K562 (cell line): Measurements from ENCODE around the gene RALGPS1. TPM values are rescaled to one million over a fixed set of nuclear protein-coding genes. Genes with fewer than 3 reads are reported as not detected.

Experiments used
- HDAC1 ChIP-seq, 2 experiments: fragments of 450-650 bp; IDR thresholded peaks; 2 replicates each; pipeline ENCODE4 v1.6.1; 2016 to 2017; ENCODE audit warnings: inconsistent platforms in 1 of 2, mild to moderate bottlenecking in 1 of 2, moderate library complexity in 1 of 2
- HEY1 ChIP-seq: fragments of 250-450 bp; sonication (Bioruptor Pico); IDR thresholded peaks from 2 replicates; pipeline ENCODE4 v1.5.0; 2020; ENCODE audit warnings: mild to moderate bottlenecking, moderate library complexity, borderline replicate concordance
- MCM7 ChIP-seq, 2 experiments: fragments of 450-650 bp; IDR thresholded peaks; 2 replicates each; pipeline ENCODE4 v1.6.1; 2016 to 2018
- PCBP1 ChIP-seq: fragments of 200-400 bp; formaldehyde crosslinking; IDR thresholded peaks from 2 replicates; pipeline ENCODE4 v1.6.1; 2018; ENCODE audit warnings: mild to moderate bottlenecking, low read depth, low read length; ENCODE audit not compliant: poor library complexity, severe bottlenecking
- PHF8 ChIP-seq: fragments of 200-600 bp; sonication (generic); IDR thresholded peaks from 2 replicates; pipeline ENCODE4 v1.6.1; 2012; ENCODE audit warnings: mixed run types, mild to moderate bottlenecking, inconsistent platforms, low read length, moderate library complexity, borderline replicate concordance
- PTTG1 ChIP-seq: fragments of 450-650 bp; IDR thresholded peaks from 2 replicates; pipeline ENCODE4 v1.6.1; 2016; ENCODE audit warnings: low read depth, mild to moderate bottlenecking, missing genetic modification characterization, missing compliant biosample characterization
- TAF9B ChIP-seq: fragments of 450-650 bp; IDR thresholded peaks from 2 replicates; pipeline ENCODE4 v1.6.1; 2018; ENCODE audit warnings: mild to moderate bottlenecking; ENCODE audit not compliant: partially characterized antibody
- TAL1 ChIP-seq: fragments of 450-650 bp; IDR thresholded peaks from 2 replicates; pipeline ENCODE4 v1.6.1; 2016; ENCODE audit warnings: mild to moderate bottlenecking
- ZEB2 ChIP-seq: fragments of 450-650 bp; IDR thresholded peaks from 2 replicates; pipeline ENCODE4 v1.6.1; 2016
- ZNF121 ChIP-seq: sonication (generic); formaldehyde crosslinking; conservative IDR thresholded peaks from 2 replicates; pipeline ENCODE4 v1.8.0; 2022; ENCODE audit warnings: missing genetic modification reagents
- ZNF217 ChIP-seq: sonication (generic); formaldehyde crosslinking; IDR thresholded peaks from 2 replicates; pipeline ENCODE4 v1.8.0; 2022; ENCODE audit warnings: mild to moderate bottlenecking, missing genetic modification reagents
- ZNF444 ChIP-seq: fragments of 250-450 bp; sonication (Bioruptor Pico); IDR thresholded peaks from 2 replicates; pipeline ENCODE4 v1.4.0; 2020; ENCODE audit warnings: mild to moderate bottlenecking, moderate library complexity
- ZNF57 ChIP-seq: fragments of 450-650 bp; formaldehyde crosslinking; IDR thresholded peaks from 2 replicates; pipeline ENCODE4 v1.4.0; 2020; ENCODE audit warnings: mild to moderate bottlenecking, moderate library complexity
- polyA plus RNA-seq, 8 experiments: library from polyadenylated mRNA; depleted of rRNA in 4 of 8; stranded (reverse) in 5 of 8; unstranded in 3 of 8; fragments of >200 nt; fragmentation: Nextera tagmentation in 2 of 8; fragmentation: Illumina TruSeq in 1 of 8; extraction: Ambion mirVana in 2 of 8; extraction: Trizol in 1 of 8; gene quantifications; 2 replicates each; pipeline versions ENCODE4 v1.2.1 to v1.2.3, GENCODE V29; 2011 to 2014; ENCODE audit warnings: inconsistent platforms in 1 of 8, missing spikeins in 1 of 8
- total RNA-seq, 7 experiments: library from RNA; depleted of rRNA in 6 of 7; stranded (reverse); fragments of >200 nt in 6 of 7; fragmentation: Illumina TruSeq in 2 of 7; extraction: Trizol in 2 of 7; gene quantifications; 2 replicates each; pipeline versions ENCODE4 v1.2.1 to v1.2.3, GENCODE V29; 2011 to 2021; ENCODE audit warnings: low replicate concordance in 1 of 7
- TF ChIP-seq, protein P1 (sequence below): fragments of 250-450 bp; sonication (Bioruptor Pico); IDR thresholded peaks from 2 replicates; pipeline ENCODE4 v1.8.0; 2022; ENCODE audit warnings: inconsistent platforms
- TF ChIP-seq, protein P2 (sequence below), 2 experiments: fragments of 450-650 bp in 1 of 2; sonication (generic) in 1 of 2; formaldehyde crosslinking in 1 of 2; IDR thresholded peaks; 2 replicates each; pipeline versions ENCODE4 v1.7.1 to v1.9.0; 2016 to 2022; ENCODE audit warnings: inconsistent platforms in 1 of 2, mild to moderate bottlenecking in 1 of 2, missing genetic modification reagents in 1 of 2
- TF ChIP-seq, protein P3 (sequence below): sonication (generic); formaldehyde crosslinking; IDR thresholded peaks from 2 replicates; pipeline ENCODE4 v1.9.0; 2022; ENCODE audit warnings: mild to moderate bottlenecking, missing genetic modification reagents

RALGPS1 gene
- total and polyA plus RNA-seq, 9 of the 15 experiments (the other 6 are each of a cell fraction or from before 2014, with no cell fraction given): 0.04 to 2.6 (median 1.5) TPM

DNA sequence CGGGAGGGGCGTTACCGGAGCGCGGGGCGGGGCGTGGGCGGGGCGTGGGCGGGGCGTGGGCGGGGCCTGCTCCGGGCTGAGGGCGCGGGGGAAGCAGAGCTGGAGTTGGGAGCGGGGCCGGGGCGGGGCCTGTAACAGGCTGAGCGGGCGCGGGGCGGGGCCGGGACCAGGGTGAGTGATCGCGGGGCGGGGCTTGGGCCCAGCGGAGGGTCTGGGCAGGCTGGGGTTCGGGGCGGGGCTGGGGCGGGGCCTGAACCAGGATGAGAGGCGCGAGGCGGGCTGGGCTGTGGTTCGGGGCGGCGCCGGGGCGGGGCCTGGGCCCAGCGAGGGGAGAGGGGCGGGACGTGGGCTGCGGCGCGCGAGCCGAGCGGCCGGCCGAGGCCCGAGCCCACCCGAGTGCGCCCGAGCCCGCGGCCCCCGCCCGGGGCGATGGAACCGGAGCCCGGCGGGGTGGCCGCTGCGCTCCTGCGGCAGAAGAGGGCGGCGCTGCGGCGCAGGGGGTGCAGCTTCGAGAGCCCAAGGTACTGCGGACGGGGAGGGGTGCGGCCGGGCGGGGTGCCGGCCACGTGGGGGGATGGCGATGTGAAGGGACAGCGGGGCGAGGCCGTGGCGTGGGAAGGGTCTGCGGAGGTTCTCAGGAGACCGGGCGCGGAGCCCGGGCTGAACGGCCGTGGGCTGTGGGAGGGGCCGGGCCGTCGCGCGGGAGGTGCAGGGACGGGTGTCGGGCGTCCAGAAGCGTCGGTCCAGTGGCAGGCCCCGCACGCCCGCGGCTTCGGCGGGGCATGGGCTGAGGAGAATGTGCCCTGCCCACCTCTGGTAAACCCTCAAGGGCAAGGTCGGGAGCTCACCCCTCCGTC is 310.5 kb downstream of the RALGPS1 start (continued):
- TF ChIP-seq HEY1 (CRISPR knock-in tag) (no peak), ZNF217 (CRISPR knock-in tag) (no peak), MCM7 (IDR thresholded peaks at IDR 0.05) (no peak), PCBP1 (no peak), ZNF444 (CRISPR knock-in tag) (no peak), ZEB2 (no peak), PHF8 (peak; percentile 30; the same call in 1 of the 2 replicates), HDAC1 (IDR thresholded peaks at IDR 0.05) (peak in 1 of 2 experiments; percentile 70; a peak in 1 of 4 replicates), TAF9B (no peak), ZNF121 (no peak), PTTG1 (no peak), ZNF57 (no peak), TAL1 (no peak)
- TF ChIP-seq, protein P1, sequence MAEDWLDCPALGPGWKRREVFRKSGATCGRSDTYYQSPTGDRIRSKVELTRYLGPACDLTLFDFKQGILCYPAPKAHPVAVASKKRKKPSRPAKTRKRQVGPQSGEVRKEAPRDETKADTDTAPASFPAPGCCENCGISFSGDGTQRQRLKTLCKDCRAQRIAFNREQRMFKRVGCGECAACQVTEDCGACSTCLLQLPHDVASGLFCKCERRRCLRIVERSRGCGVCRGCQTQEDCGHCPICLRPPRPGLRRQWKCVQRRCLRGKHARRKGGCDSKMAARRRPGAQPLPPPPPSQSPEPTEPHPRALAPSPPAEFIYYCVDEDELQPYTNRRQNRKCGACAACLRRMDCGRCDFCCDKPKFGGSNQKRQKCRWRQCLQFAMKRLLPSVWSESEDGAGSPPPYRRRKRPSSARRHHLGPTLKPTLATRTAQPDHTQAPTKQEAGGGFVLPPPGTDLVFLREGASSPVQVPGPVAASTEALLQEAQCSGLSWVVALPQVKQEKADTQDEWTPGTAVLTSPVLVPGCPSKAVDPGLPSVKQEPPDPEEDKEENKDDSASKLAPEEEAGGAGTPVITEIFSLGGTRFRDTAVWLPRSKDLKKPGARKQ (CRISPR knock-in tag): no peak
- TF ChIP-seq, protein P2, sequence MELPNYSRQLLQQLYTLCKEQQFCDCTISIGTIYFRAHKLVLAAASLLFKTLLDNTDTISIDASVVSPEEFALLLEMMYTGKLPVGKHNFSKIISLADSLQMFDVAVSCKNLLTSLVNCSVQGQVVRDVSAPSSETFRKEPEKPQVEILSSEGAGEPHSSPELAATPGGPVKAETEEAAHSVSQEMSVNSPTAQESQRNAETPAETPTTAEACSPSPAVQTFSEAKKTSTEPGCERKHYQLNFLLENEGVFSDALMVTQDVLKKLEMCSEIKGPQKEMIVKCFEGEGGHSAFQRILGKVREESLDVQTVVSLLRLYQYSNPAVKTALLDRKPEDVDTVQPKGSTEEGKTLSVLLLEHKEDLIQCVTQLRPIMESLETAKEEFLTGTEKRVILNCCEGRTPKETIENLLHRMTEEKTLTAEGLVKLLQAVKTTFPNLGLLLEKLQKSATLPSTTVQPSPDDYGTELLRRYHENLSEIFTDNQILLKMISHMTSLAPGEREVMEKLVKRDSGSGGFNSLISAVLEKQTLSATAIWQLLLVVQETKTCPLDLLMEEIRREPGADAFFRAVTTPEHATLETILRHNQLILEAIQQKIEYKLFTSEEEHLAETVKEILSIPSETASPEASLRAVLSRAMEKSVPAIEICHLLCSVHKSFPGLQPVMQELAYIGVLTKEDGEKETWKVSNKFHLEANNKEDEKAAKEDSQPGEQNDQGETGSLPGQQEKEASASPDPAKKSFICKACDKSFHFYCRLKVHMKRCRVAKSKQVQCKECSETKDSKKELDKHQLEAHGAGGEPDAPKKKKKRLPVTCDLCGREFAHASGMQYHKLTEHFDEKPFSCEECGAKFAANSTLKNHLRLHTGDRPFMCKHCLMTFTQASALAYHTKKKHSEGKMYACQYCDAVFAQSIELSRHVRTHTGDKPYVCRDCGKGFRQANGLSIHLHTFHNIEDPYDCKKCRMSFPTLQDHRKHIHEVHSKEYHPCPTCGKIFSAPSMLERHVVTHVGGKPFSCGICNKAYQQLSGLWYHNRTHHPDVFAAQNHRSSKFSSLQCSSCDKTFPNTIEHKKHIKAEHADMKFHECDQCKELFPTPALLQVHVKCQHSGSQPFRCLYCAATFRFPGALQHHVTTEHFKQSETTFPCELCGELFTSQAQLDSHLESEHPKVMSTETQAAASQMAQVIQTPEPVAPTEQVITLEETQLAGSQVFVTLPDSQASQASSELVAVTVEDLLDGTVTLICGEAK (IDR thresholded peaks at IDR 0.05): no peak
- TF ChIP-seq, protein P2 (CRISPR knock-in tag; IDR thresholded peaks at IDR 0.05): no peak
- TF ChIP-seq, protein P3, sequence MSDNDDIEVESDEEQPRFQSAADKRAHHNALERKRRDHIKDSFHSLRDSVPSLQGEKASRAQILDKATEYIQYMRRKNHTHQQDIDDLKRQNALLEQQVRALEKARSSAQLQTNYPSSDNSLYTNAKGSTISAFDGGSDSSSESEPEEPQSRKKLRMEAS (CRISPR knock-in tag): peak; percentile 86
